Measurements from ENCODE around the gene RASGRP3. TPM values are rescaled to one million over a fixed set of nuclear protein-coding genes. Genes with fewer than 3 reads are reported as not detected.
A peak's percentile ranks its signal among the peaks of the same experiment; 100 is the strongest.

RASGRP3 gene
- polyA plus RNA-seq, 2 of the 4 experiments (the other 2 are of a cell fraction), result 1.5 to 1.7 TPM

DNA sequence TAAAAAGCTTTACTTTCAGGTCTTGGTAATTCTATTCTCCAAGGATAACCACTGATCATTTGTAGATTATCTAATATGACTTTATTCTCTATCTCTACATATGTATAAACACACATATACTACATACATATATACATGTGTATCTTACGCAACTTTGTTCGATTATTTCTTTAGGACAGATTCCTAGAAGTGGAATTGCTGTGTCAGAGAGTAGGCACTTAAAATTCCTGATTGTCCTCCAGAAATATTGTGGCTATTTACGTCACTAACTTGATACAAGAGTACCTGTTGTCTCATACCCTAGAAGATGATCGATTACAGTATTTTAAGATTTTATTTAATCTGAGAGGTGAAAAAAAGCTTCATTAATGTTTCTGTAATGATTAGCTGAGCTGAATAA, 64.8 kb downstream of the RASGRP3 start:
- FAIRE-seq (no peak), DNase-seq (ENCODE audit: low read depth in 1 of 2, low spot score in 1 of 2) (no peak), ATAC-seq (no peak)
- 80% methylated on average over 4 of the region's 4 CpGs for WGBS (ENCODE audit: missing lambda C conversion rate)
- no peak overlapping the region for H3K4me2 ChIP-seq
- H3K27ac ChIP-seq, result no peak overlapping the region
- H3K9me3 ChIP-seq, result no peaks in the 10 kb centered on the region
- TF ChIP-seq CEBPB (IDR thresholded peaks at IDR 0.05) (0 out of 4 replicates have a peak, but pooled peaks of 1 of the 2 experiments have one; percentile 20), FOSL2 (IDR thresholded peaks at IDR 0.05) (no peak), FOSL2 (CRISPR knock-in tag; IDR thresholded peaks at IDR 0.05) (no peak)
- POLR2A ChIA-PET, result no interaction called here
- no peak overlapping the region for H3K4me3 ChIP-seq
- CTCF ChIA-PET, result interaction anchor here (1.0 to 1.5 kb wide), 3 partner anchors 12 to 145 kb away, joined by 3 to 4 read pairs (median 3); no protein-coding TSS in a partner anchor
- H3K4me1 ChIP-seq, result no peaks in the 10 kb centered on the region

DNA sequence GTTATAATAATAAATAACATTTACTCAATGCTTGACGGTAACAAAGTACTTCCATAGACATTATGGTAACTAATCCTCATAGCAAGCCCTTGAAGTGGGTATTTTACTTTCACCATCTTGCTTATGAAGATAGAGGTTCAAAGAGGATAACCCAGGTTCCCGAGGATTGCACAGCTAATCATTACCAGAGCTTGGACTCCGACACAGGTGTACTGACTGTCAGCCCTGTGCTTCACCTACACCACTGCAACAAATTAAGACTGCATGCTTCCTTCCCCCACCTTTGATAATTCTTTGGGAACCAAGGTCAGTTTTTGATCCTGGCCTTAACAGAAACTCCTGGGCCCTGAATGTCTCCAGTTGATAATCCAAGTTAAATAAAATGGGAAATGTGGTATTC, 73.8 kb downstream of the RASGRP3 start:
- H3K4me1 ChIP-seq, result peaks cover 10% of the 10 kb centered on the region; the same call in 2 of the 3 replicates
- ATAC-seq (no peak), FAIRE-seq (no peak), DNase-seq (ENCODE audit: low read depth in 1 of 2, low spot score in 1 of 2) (no peak)
- POLR2A ChIA-PET, result no interaction called here
- H3K4me2 ChIP-seq, result no peak overlapping the region
- no peaks in the 10 kb centered on the region for H3K9me3 ChIP-seq
- TF ChIP-seq, protein P1, sequence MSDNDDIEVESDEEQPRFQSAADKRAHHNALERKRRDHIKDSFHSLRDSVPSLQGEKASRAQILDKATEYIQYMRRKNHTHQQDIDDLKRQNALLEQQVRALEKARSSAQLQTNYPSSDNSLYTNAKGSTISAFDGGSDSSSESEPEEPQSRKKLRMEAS (IDR thresholded peaks at IDR 0.05), result no peak
- TF ChIP-seq, protein P2, sequence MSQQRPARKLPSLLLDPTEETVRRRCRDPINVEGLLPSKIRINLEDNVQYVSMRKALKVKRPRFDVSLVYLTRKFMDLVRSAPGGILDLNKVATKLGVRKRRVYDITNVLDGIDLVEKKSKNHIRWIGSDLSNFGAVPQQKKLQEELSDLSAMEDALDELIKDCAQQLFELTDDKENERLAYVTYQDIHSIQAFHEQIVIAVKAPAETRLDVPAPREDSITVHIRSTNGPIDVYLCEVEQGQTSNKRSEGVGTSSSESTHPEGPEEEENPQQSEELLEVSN (IDR thresholded peaks at IDR 0.05; ENCODE audit: borderline replicate concordance, low read depth), result no peak
- TF ChIP-seq RCOR1 (IDR thresholded peaks at IDR 0.05; ENCODE audit: low read depth, low read length), result no peak
- no peak for TF ChIP-seq RARB (CRISPR knock-in tag; IDR thresholded peaks at IDR 0.05)
- no peak for TF ChIP-seq HEYL (CRISPR knock-in tag; IDR thresholded peaks at IDR 0.05)
- no peak for TF ChIP-seq NR3C1 (IDR thresholded peaks at IDR 0.05)
- no peak for TF ChIP-seq FOSL2 (IDR thresholded peaks at IDR 0.05)
- no peak for TF ChIP-seq FOSL2 (CRISPR knock-in tag; IDR thresholded peaks at IDR 0.05)
- H3K4me3 ChIP-seq, result no peak overlapping the region
- CTCF ChIA-PET, result interaction anchor here (1.0 to 1.3 kb wide), 4 partner anchors 11 to 74 kb away, joined by 3 to 5 read pairs (median 4); partner anchors contain the start of gene RASGRP3
- WGBS (ENCODE audit: missing lambda C conversion rate), result 84% methylated on average over 3 of the region's 3 CpGs
- no peak overlapping the region for H3K27ac ChIP-seq

DNA sequence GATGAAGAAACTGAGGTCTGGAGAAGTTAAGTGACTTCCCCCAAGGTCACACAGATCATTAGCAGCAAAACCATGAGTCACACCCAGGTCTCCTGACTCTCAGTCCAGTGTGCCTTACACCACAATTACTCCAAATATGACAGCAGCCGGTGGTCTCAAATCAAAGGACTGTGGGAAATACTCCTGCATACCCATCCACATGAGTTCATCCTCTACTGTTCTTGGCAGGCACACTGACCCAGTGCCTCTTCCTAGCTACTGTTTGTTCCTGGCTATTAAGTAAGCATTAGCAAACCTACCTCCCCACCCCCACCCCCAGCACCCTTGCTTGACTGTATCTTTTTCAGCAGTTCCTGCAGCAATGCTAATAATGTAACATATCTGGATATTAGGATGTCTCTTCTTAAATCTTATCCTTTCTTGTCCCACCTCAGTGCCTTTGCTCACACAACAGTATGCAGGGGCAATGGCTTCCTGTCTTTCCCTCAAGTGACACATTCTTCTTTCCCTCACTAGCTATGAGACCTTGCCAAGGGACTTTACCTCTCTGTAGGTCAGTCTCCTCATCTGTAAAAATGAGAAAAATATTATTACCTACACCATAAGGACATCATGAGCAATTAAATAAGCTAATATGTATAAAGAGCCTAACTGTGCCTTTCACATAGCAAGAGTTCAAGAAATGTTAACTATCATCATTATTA, 76.5 kb downstream of the RASGRP3 start:
- no peak for TF ChIP-seq PHF8 (IDR thresholded peaks at IDR 0.05; ENCODE audit: borderline replicate concordance, low read depth)
- TF ChIP-seq FOSL2 (IDR thresholded peaks at IDR 0.05), result no peak
- TF ChIP-seq FOSL2 (CRISPR knock-in tag; IDR thresholded peaks at IDR 0.05), result no peak
- no peak for TF ChIP-seq CEBPB (IDR thresholded peaks at IDR 0.05)
- TF ChIP-seq, protein P2 (IDR thresholded peaks at IDR 0.05; ENCODE audit: borderline replicate concordance, low read depth), result no peak
- no peak for TF ChIP-seq MAZ (IDR thresholded peaks at IDR 0.05; ENCODE audit: borderline replicate concordance, low read depth, low read length)
- no peak for TF ChIP-seq RFX5 (IDR thresholded peaks at IDR 0.05)
- TF ChIP-seq, protein P3, sequence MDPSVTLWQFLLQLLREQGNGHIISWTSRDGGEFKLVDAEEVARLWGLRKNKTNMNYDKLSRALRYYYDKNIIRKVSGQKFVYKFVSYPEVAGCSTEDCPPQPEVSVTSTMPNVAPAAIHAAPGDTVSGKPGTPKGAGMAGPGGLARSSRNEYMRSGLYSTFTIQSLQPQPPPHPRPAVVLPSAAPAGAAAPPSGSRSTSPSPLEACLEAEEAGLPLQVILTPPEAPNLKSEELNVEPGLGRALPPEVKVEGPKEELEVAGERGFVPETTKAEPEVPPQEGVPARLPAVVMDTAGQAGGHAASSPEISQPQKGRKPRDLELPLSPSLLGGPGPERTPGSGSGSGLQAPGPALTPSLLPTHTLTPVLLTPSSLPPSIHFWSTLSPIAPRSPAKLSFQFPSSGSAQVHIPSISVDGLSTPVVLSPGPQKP (IDR thresholded peaks at IDR 0.05; ENCODE audit: low read depth, low read length), result no peak
- no peak for TF ChIP-seq POLR2A (IDR thresholded peaks at IDR 0.05; ENCODE audit: low read length)
- TF ChIP-seq HOXB5 (CRISPR knock-in tag; IDR thresholded peaks at IDR 0.05), result no peak
- FAIRE-seq, result no peak
- Histone ChIP-seq H3K27ac (no peak overlapping the region), H3K4me1 (peaks cover 10% of the 10 kb centered on the region; the same call in 2 of the 3 replicates), H3K4me2 (peak overlapping the region; percentile 36), H3K4me3 (no peak overlapping the region), H3K9me3 (no peaks in the 10 kb centered on the region)
- CTCF ChIA-PET, result interaction anchor here (0.8 kb wide), 1 partner anchor 12 kb away, joined by 3 read pairs; no protein-coding TSS in a partner anchor
- ATAC-seq, result peak; percentile 52 to 61; a peak in 3 of 6 replicates
- peak in 1 of 2 experiments; percentile 34 for DNase-seq (ENCODE audit: low read depth in 1 of 2, low spot score in 1 of 2)
- POLR2A ChIA-PET, result no interaction called here
- WGBS (ENCODE audit: missing lambda C conversion rate), result 43% methylated on average over 1 of the region's 1 CpG

DNA sequence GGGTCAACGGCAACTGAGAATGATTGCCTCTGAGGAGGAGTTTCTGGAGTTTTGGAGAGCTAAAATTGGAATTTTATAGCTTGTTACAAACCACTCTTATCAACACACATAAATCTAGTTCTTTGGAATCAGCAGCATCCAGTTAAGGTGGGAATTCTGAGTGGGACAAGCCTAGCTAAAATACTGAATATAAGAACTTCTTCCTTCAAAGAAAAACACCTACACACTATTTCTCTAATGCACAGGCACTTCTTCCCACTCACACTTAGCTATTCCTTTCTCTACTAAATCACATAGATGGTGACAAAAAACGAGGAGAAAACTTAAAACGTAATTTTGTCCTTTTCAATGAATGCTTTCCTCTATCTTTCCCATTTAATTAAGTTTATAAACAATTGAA, 79.2 kb downstream of the RASGRP3 start:
- FAIRE-seq, result peak; percentile 18
- WGBS (ENCODE audit: missing lambda C conversion rate), result 43% methylated on average over 3 of the region's 3 CpGs
- CTCF ChIA-PET, result interaction anchor here (0.7 to 1.4 kb wide), 3 partner anchors 16 to 28 kb away, joined by 3 to 4 read pairs (median 3); no protein-coding TSS in a partner anchor

More for the DNA sequence above, 79.2 kb downstream of the RASGRP3 start:
- DNase-seq (ENCODE audit: low read depth in 1 of 2, low spot score in 1 of 2), result no peak
- Histone ChIP-seq H3K4me2 (no peak overlapping the region), H3K9me3 (no peaks in the 10 kb centered on the region), H3K27ac (no peak overlapping the region), H3K4me3 (no peak overlapping the region), H3K4me1 (peaks cover 10% of the 10 kb centered on the region; the same call in 2 of the 3 replicates)
- TF ChIP-seq CBX8 (IDR thresholded peaks at IDR 0.05), result no peak
- POLR2A ChIA-PET, result no interaction called here
- no peak for ATAC-seq
